SK-N-SH (cell line): ENCODE data around the gene SMAP1. TPM values are rescaled to one million over a fixed set of nuclear protein-coding genes. Genes with fewer than 3 reads are reported as not detected.
A peak's percentile ranks its signal among the peaks of the same experiment; 100 is the strongest.

ENCODE experiments used
- CTCF ChIA-PET: fragments of 300-600, 350-600 bp; formaldehyde crosslinking; extraction: SDS; loops from one replicate; lab custom pipeline; 2021; lab: Yijun Ruan, JAX
- POLR2A ChIA-PET: fragments of 350-600 bp; sonication (Branson Sonifier 250); formaldehyde crosslinking; extraction: SDS; loops from one replicate; lab custom pipeline; 2020; ENCODE audit warnings: antibody characterized with exemption, inconsistent platforms; lab: Yijun Ruan, JAX
- DNase-seq: peaks from one replicate; pipeline ENCODE4 v3.0.0; 2012
- H2AFZ ChIP-seq: fragments of 200-600 bp; sonication (generic); 2 replicates; pipeline ENCODE4 v1.8.1; 2016; ENCODE audit warnings: antibody characterized with exemption, mild to moderate bottlenecking, low read depth
- H3F3A ChIP-seq: fragments of 200-600 bp; sonication (generic); replicated peaks from 2 replicates; pipeline ENCODE3; 2016; ENCODE audit warnings: antibody characterized with exemption, mild to moderate bottlenecking; ENCODE audit not compliant: insufficient read depth
- H3K27ac ChIP-seq, 2 experiments: fragments of 200-500 bp in 1 of 2; fragments of 200-600 bp in 1 of 2; sonication (Bioruptor generic) in 1 of 2; sonication (generic), shearing (Covaris generic) in 1 of 2; 2 replicates each; pipeline versions ENCODE4 v1.5.1 to v1.6.1; 2014 to 2016; ENCODE audit warnings: low read depth in 2 of 2, inconsistent platforms in 1 of 2, low read length in 1 of 2, mild to moderate bottlenecking in 1 of 2, mixed read lengths in 1 of 2
- H3K27me3 ChIP-seq: fragments of 200-600 bp; sonication (generic), shearing (Covaris generic); 2 replicates; pipeline ENCODE4 v1.6.1; 2016; ENCODE audit warnings: mixed run types; ENCODE audit not compliant: insufficient read depth
- H3K36me3 ChIP-seq, 2 experiments: fragments of 200-500 bp in 1 of 2; fragments of 200-600 bp in 1 of 2; sonication (Bioruptor generic) in 1 of 2; sonication (generic) in 1 of 2; replicated peaks in 1 of 2; 2 replicates each; pipeline versions ENCODE3 to v1.5.1; 2014 to 2016; ENCODE audit warnings: low read length in 1 of 2, mild to moderate bottlenecking in 1 of 2; ENCODE audit not compliant: insufficient read depth in 2 of 2, control insufficient read depth in 1 of 2
- H3K4me1 ChIP-seq, 2 experiments: fragments of 200-500 bp in 1 of 2; fragments of 200-600 bp in 1 of 2; sonication (Bioruptor generic) in 1 of 2; sonication (generic), shearing (Covaris generic) in 1 of 2; 2 replicates each; pipeline versions ENCODE4 v1.5.1 to v1.6.1; 2014 to 2016; ENCODE audit warnings: low read depth in 1 of 2, low read length in 1 of 2, mixed run types in 1 of 2; ENCODE audit not compliant: insufficient read depth in 2 of 2, control insufficient read depth in 1 of 2
- H3K4me2 ChIP-seq: fragments of 200-600 bp; sonication (generic), shearing (Covaris generic); 2 replicates; pipeline ENCODE4 v1.6.1; 2017; ENCODE audit warnings: mixed run types
- H3K4me3 ChIP-seq, 2 experiments: fragments of 200-500 bp in 1 of 2; fragments of 200-600 bp in 1 of 2; sonication (Bioruptor generic) in 1 of 2; sonication (generic), shearing (Covaris generic) in 1 of 2; 2 replicates each; pipeline versions ENCODE4 v1.5.1 to v1.8.1; 2014 to 2016; ENCODE audit warnings: low read depth in 2 of 2, inconsistent platforms in 1 of 2, low read length in 1 of 2, mild to moderate bottlenecking in 1 of 2, mixed read lengths in 1 of 2, moderate library complexity in 1 of 2
- H3K79me2 ChIP-seq: fragments of 200-600 bp; sonication (generic); 2 replicates; pipeline ENCODE4 v1.8.1; 2017; ENCODE audit warnings: mild to moderate bottlenecking; ENCODE audit not compliant: insufficient read depth
- H3K9ac ChIP-seq: fragments of 200-600 bp; sonication (generic); 2 replicates; pipeline ENCODE4 v1.6.1; 2017; ENCODE audit warnings: mixed run types
- H3K9me2 ChIP-seq: fragments of 200-600 bp; sonication (generic); 2 replicates; pipeline ENCODE4 v1.6.1; 2017; ENCODE audit warnings: mixed run types
- H3K9me3 ChIP-seq: fragments of 200-600 bp; sonication (generic); 2 replicates; pipeline ENCODE4 v1.6.1; 2017; ENCODE audit warnings: mixed run types, mild to moderate bottlenecking, moderate library complexity
- H4K20me1 ChIP-seq: fragments of 200-600 bp; sonication (generic); 2 replicates; pipeline ENCODE4 v1.6.1; 2017; ENCODE audit warnings: mild to moderate bottlenecking, mixed run types; ENCODE audit not compliant: insufficient read depth
- CTCF ChIP-seq: fragments of 200-600 bp; sonication (generic); IDR thresholded peaks from 2 replicates; pipeline ENCODE4 v1.6.1; 2017; ENCODE audit warnings: antibody characterized with exemption, mild to moderate bottlenecking, moderate library complexity
- ELF1 ChIP-seq: IDR thresholded peaks from 2 replicates; pipeline ENCODE4 v1.4.0; 2012
- EP300 ChIP-seq, 2 experiments: IDR thresholded peaks; 2 replicates each; pipeline versions ENCODE4 v1.4.0 to v1.6.1; 2012; ENCODE audit warnings: borderline replicate concordance in 1 of 2, low read depth in 1 of 2, low read length in 1 of 2
- FOXM1 ChIP-seq: IDR thresholded peaks from 2 replicates; pipeline ENCODE4 v1.4.0; 2012; ENCODE audit warnings: low read depth, mild to moderate bottlenecking
- GATA2 ChIP-seq: sonication (generic); formaldehyde crosslinking; IDR thresholded peaks from 2 replicates; pipeline ENCODE4 v1.5.0; 2020; ENCODE audit warnings: mild to moderate bottlenecking, missing genetic modification reagents
- IRF3 ChIP-seq: fragments of 150-350 bp; IDR thresholded peaks from 2 replicates; pipeline ENCODE4 v1.6.1; 2016; ENCODE audit warnings: mild to moderate bottlenecking, low read depth, low read length
- MAX ChIP-seq: IDR thresholded peaks from 2 replicates; pipeline ENCODE4 v1.4.0; 2012; ENCODE audit warnings: low read depth
- MEF2A ChIP-seq: IDR thresholded peaks from 2 replicates; pipeline ENCODE4 v1.4.0; 2012; ENCODE audit warnings: low read depth, borderline replicate concordance
- MXI1 ChIP-seq: IDR thresholded peaks from 2 replicates; pipeline ENCODE4 v1.6.1; 2012; ENCODE audit warnings: mild to moderate bottlenecking, low read depth, low read length, improper control_type of control experiment
- RAD21 ChIP-seq: IDR thresholded peaks from 2 replicates; pipeline ENCODE4 v1.6.1; 2012; ENCODE audit warnings: mild to moderate bottlenecking, low read length
- REST ChIP-seq: IDR thresholded peaks from 2 replicates; pipeline ENCODE4 v1.6.1; 2012; ENCODE audit warnings: mild to moderate bottlenecking, low read depth, low read length, moderate library complexity
- SMC3 ChIP-seq: IDR thresholded peaks from 2 replicates; pipeline ENCODE4 v1.6.1; 2012; ENCODE audit warnings: low read depth, low read length, improper control_type of control experiment
- TCF12 ChIP-seq: IDR thresholded peaks from 2 replicates; pipeline ENCODE4 v1.4.0; 2012
- TEAD4 ChIP-seq: IDR thresholded peaks from 2 replicates; pipeline ENCODE4 v1.4.0; 2012; ENCODE audit warnings: mild to moderate bottlenecking, borderline replicate concordance; ENCODE audit not compliant: insufficient read depth
- USF1 ChIP-seq: IDR thresholded peaks from 2 replicates; pipeline ENCODE4 v1.4.0; 2012; ENCODE audit warnings: low read depth, borderline replicate concordance
- YY1 ChIP-seq: IDR thresholded peaks from 2 replicates; pipeline ENCODE4 v1.4.0; 2012; ENCODE audit warnings: low read depth, mild to moderate bottlenecking
- WGBS: methylation state at CpG from one replicate; pipeline ENCODE4 v1.1.6; 2017; ENCODE audit warnings: low lambda C conversion rate; 5-methylcytosine and 5-hydroxymethylcytosine counted together
- polyA plus RNA-seq, 3 experiments: library from polyadenylated mRNA; depleted of rRNA; stranded (reverse); fragments of >200 nt; gene quantifications; 2 replicates each; pipeline ENCODE4 v1.2.3, GENCODE V29; 2012

Gene SMAP1
- polyA plus RNA-seq, 1 of the 3 experiments (the other 2 are of a cell fraction): 12.6 TPM

- no peaks in the 10 kb centered on the region for H3F3A ChIP-seq
- no peak overlapping the region for H2AFZ ChIP-seq
- peak; percentile 12 for DNase-seq
- peaks cover 27% of the 10 kb centered on the region for H3K79me2 ChIP-seq
- H3K4me2 ChIP-seq: no peak overlapping the region
- H3K4me3 ChIP-seq: no peak overlapping the region
- no peaks in the 10 kb centered on the region for H3K9me3 ChIP-seq
- H3K36me3 ChIP-seq: no peaks in the 10 kb centered on the region
- H3K4me1 ChIP-seq: no peaks in the 10 kb centered on the region
- WGBS: 0% methylated on average over 3 of the region's 3 CpGs
- H3K27me3 ChIP-seq: no peaks in the 10 kb centered on the region
- peaks cover 9% of the 10 kb centered on the region; the same call in 1 of the 2 replicates for H4K20me1 ChIP-seq
- no peaks in the 10 kb centered on the region for H3K9me2 ChIP-seq
- CTCF ChIA-PET: interaction anchor here (0.6 to 17.1 kb wide), 28 partner anchors 8 to 398 kb away, joined by 3 to 163 read pairs (median 4); partner anchors contain the start of gene B3GAT2
- TF ChIP-seq SMC3 (peak; percentile 62), CTCF (peak; percentile 87), RAD21 (peak; percentile 80), ELF1 (no peak)
- TF ChIP-seq, all 33 proteins: peak for 3
- POLR2A ChIA-PET: no interaction called here
- Histone ChIP-seq H3K27ac (no peak overlapping the region), H3K9ac (no peak overlapping the region)
These were observed 38.9 kb downstream of the SMAP1 start for GRCh38 chr6:70706491-70707123.

GRCh38 chr6:70707893-70708292, 40.2 kb downstream of the SMAP1 start:
- H3K27ac ChIP-seq: no peak overlapping the region
- no peaks in the 10 kb centered on the region for H3K9me3 ChIP-seq
- H3K36me3 ChIP-seq: no peaks in the 10 kb centered on the region
- H3K9ac ChIP-seq: no peak overlapping the region
- no peak overlapping the region for H3K4me2 ChIP-seq
- no peaks in the 10 kb centered on the region for H3K27me3 ChIP-seq
- no peaks in the 10 kb centered on the region for H3F3A ChIP-seq
- H2AFZ ChIP-seq: no peak overlapping the region
- H3K4me1 ChIP-seq: no peaks in the 10 kb centered on the region
- H3K4me3 ChIP-seq: no peak overlapping the region
- peaks cover 30% of the 10 kb centered on the region for H3K79me2 ChIP-seq
- no peaks in the 10 kb centered on the region for H3K9me2 ChIP-seq
- H4K20me1 ChIP-seq: peaks cover 9% of the 10 kb centered on the region; the same call in 1 of the 2 replicates
- 91% methylated on average over 2 of the region's 2 CpGs for whole genome bisulfite sequencing
- no peak for DNase-seq
- CTCF ChIA-PET: interaction anchor here (0.8 to 17.1 kb wide), 15 partner anchors 10 to 399 kb away, joined by 3 to 163 read pairs (median 4); partner anchors contain the start of gene B3GAT2
- POLR2A ChIA-PET: no interaction called here
- TF ChIP-seq IRF3: no peak
- TF ChIP-seq FOXM1: no peak
- no peak for TF ChIP-seq TCF12
- no peak for TF ChIP-seq CTCF
- TF ChIP-seq MXI1: no peak
- no peak for TF ChIP-seq MEF2A
- TF ChIP-seq EP300 (IDR thresholded peaks at IDR 0.05; ENCODE audit: borderline replicate concordance in 1 of 2, low read depth in 1 of 2, low read length in 1 of 2): no peak
- no peak for TF ChIP-seq GATA2 (CRISPR knock-in tag)
- TF ChIP-seq TEAD4: no peak
- TF ChIP-seq RAD21: no peak
- TF ChIP-seq YY1: no peak
- no peak for TF ChIP-seq REST
- TF ChIP-seq MAX: no peak
- no peak for TF ChIP-seq USF1
- TF ChIP-seq SMC3: no peak
